Astrocyte (in vitro differentiated cells and primary cell): ENCODE results near the gene CSMD2. TPM values are rescaled to one million over a fixed set of nuclear protein-coding genes. Genes with fewer than 3 reads are reported as not detected.

Experiments
- DNase-seq: peaks from one replicate; pipeline ENCODE4 v3.0.0-alpha.2; 2010; ENCODE audit warnings: low read depth
- FAIRE-seq: peaks from 2 replicates; lab custom pipeline; 2011; peaks lifted over from hg19 to GRCh38; lab: Jason Lieb, UNC
- H2AFZ ChIP-seq: 2 replicates; pipeline ENCODE4 v1.6.0; 2012; ENCODE audit warnings: low read depth, low read length, inconsistent platforms
- H3K27ac ChIP-seq: 2 replicates; pipeline ENCODE4 v1.5.1; 2011; ENCODE audit warnings: low read depth, low read length, inconsistent platforms
- H3K27me3 ChIP-seq: 2 replicates; pipeline ENCODE4 v1.6.0; 2011; ENCODE audit warnings: low read length, inconsistent platforms; ENCODE audit not compliant: insufficient read depth
- H3K36me3 ChIP-seq: 2 replicates; pipeline ENCODE4 v1.5.1; 2011; ENCODE audit warnings: low read length, inconsistent platforms; ENCODE audit not compliant: insufficient read depth
- H3K4me1 ChIP-seq: 2 replicates; pipeline ENCODE4 v1.5.1; 2011; ENCODE audit warnings: low read length, inconsistent platforms; ENCODE audit not compliant: insufficient read depth
- H3K4me2 ChIP-seq: 2 replicates; pipeline ENCODE4 v1.6.0; 2012; ENCODE audit warnings: low read length, inconsistent platforms
- H3K4me3 ChIP-seq: 2 replicates; pipeline ENCODE4 v1.5.1; 2011; ENCODE audit warnings: low read depth, mild to moderate bottlenecking, low read length, inconsistent platforms; ENCODE audit not compliant: insufficient read depth
- H3K79me2 ChIP-seq: 2 replicates; pipeline ENCODE4 v1.6.0; 2012; ENCODE audit warnings: mild to moderate bottlenecking, low read length, inconsistent platforms; ENCODE audit not compliant: insufficient read depth
- H3K9ac ChIP-seq: 2 replicates; pipeline ENCODE4 v1.6.0; 2012; ENCODE audit warnings: mild to moderate bottlenecking, low read length, inconsistent platforms
- H3K9me3 ChIP-seq: 2 replicates; pipeline ENCODE4 v1.5.1; 2012; ENCODE audit warnings: low read depth, mild to moderate bottlenecking, low read length, inconsistent platforms; ENCODE audit not compliant: insufficient read depth
- H4K20me1 ChIP-seq: 2 replicates; pipeline ENCODE4 v1.6.0; 2012; ENCODE audit warnings: low read length, inconsistent platforms; ENCODE audit not compliant: insufficient read depth
- H3K27ac Mint-ChIP-seq: one replicate; pipeline ENCODE4 v1.8.0; 2021; ENCODE audit warnings: mild to moderate bottlenecking, mixed read lengths; ENCODE audit not compliant: unreplicated experiment
- H3K27me3 Mint-ChIP-seq: one replicate; pipeline ENCODE4 v1.8.0; 2021; ENCODE audit warnings: low read depth, mixed read lengths; ENCODE audit not compliant: unreplicated experiment
- H3K36me3 Mint-ChIP-seq: one replicate; pipeline ENCODE4 v1.8.0; 2021; ENCODE audit warnings: low read depth, mixed read lengths; ENCODE audit not compliant: unreplicated experiment
- H3K4me1 Mint-ChIP-seq: one replicate; pipeline ENCODE4 v1.8.0; 2021; ENCODE audit warnings: low read depth, mixed read lengths; ENCODE audit not compliant: unreplicated experiment
- H3K4me3 Mint-ChIP-seq: one replicate; pipeline ENCODE4 v1.8.0; 2021; ENCODE audit warnings: mild to moderate bottlenecking, moderate library complexity, mixed read lengths; ENCODE audit not compliant: unreplicated experiment
- H3K9me3 Mint-ChIP-seq: one replicate; pipeline ENCODE4 v1.8.0; 2021; ENCODE audit warnings: mild to moderate bottlenecking, mixed read lengths; ENCODE audit not compliant: unreplicated experiment
- EZH2 ChIP-seq: IDR thresholded peaks from 2 replicates; pipeline ENCODE4 v1.6.1; 2012; ENCODE audit warnings: mild to moderate bottlenecking, low read length, inconsistent platforms; ENCODE audit not compliant: insufficient read depth
- total RNA-seq: library from RNA; stranded (reverse); gene quantifications from 2 replicates; pipeline ENCODE4 v1.2.1, GENCODE V29; 2021
- TF ChIP-seq, protein P1 (sequence below): IDR thresholded peaks from 2 replicates; pipeline ENCODE4 v1.5.1; 2011; ENCODE audit warnings: low read depth, mild to moderate bottlenecking, inconsistent platforms, low read length, moderate library complexity; ENCODE audit not compliant: insufficient read depth

CSMD2 gene
- total RNA-seq, 1 donor from 2014 or later, result 11.1 TPM

DNA sequence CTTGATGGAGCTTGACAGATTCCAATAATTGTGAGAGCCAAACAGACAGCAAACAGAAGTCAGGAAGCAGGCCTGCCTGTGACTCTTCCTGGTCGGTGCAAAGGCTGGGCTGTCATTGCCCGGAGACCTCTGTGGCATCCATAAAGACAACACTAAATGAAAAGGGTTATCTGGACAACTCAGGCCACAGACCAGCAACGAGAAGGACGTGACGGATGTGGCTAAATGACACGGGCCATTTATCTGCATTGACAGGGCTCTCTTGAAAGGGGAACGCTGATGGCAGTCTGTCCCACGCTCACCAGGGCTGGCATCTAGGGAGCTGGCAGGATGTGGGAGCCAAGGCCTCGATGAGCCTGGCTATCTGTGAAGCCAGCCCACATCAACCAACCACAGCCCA lies 266.1 kb downstream of the CSMD2 start:
- H2AFZ ChIP-seq, result no peak overlapping the region
- H3K9me3 Mint-ChIP-seq, result no peaks in the 10 kb centered on the region
- no peak overlapping the region for H3K4me2 ChIP-seq
- no peak for TF ChIP-seq EZH2
- TF ChIP-seq, protein P1, sequence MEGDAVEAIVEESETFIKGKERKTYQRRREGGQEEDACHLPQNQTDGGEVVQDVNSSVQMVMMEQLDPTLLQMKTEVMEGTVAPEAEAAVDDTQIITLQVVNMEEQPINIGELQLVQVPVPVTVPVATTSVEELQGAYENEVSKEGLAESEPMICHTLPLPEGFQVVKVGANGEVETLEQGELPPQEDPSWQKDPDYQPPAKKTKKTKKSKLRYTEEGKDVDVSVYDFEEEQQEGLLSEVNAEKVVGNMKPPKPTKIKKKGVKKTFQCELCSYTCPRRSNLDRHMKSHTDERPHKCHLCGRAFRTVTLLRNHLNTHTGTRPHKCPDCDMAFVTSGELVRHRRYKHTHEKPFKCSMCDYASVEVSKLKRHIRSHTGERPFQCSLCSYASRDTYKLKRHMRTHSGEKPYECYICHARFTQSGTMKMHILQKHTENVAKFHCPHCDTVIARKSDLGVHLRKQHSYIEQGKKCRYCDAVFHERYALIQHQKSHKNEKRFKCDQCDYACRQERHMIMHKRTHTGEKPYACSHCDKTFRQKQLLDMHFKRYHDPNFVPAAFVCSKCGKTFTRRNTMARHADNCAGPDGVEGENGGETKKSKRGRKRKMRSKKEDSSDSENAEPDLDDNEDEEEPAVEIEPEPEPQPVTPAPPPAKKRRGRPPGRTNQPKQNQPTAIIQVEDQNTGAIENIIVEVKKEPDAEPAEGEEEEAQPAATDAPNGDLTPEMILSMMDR, result no peak
- H3K4me3 ChIP-seq, result no peak overlapping the region
- H3K27ac ChIP-seq, result no peak overlapping the region
- DNase-seq (no peak), FAIRE-seq (no peak)
- no peaks in the 10 kb centered on the region for H3K79me2 ChIP-seq
- H3K27me3 ChIP-seq, result no peaks in the 10 kb centered on the region
- H3K4me3 Mint-ChIP-seq, result no peak overlapping the region
- H3K9ac ChIP-seq, result no peak overlapping the region
- peaks cover 4% of the 10 kb centered on the region for H3K27me3 Mint-ChIP-seq
- peaks cover 13% of the 10 kb centered on the region for H3K4me1 ChIP-seq
- no peak overlapping the region for H3K27ac Mint-ChIP-seq
- H3K36me3 ChIP-seq, result no peaks in the 10 kb centered on the region
- peaks cover 24% of the 10 kb centered on the region for H3K4me1 Mint-ChIP-seq
- peaks cover 6% of the 10 kb centered on the region for H3K36me3 Mint-ChIP-seq
- no peaks in the 10 kb centered on the region for H3K9me3 ChIP-seq
- H4K20me1 ChIP-seq, result peaks cover 9% of the 10 kb centered on the region

DNA sequence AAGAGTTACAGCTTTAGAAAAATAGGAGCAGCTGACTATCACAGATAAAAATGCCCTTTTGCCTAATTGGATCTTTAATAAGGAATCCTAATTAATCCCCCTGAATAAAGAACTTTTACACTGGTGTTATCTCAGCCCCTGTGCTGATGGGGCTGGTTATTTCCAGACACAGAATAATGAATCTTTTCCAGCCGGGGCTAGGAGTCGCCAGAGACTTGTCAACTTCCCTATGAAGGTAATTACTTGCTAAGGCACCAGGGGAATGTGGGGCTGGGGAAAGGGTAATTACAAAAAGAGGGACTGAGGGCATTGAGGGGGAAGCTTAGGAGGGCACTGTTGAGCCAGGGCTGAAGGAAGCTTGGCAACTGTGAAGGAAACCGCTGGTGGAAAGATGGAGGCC lies 266.6 kb downstream of the CSMD2 start:
- no peak overlapping the region for H3K4me3 Mint-ChIP-seq
- peaks cover 26% of the 10 kb centered on the region for H3K4me1 Mint-ChIP-seq
- peaks cover 6% of the 10 kb centered on the region for H3K36me3 Mint-ChIP-seq
- DNase-seq (no peak), FAIRE-seq (no peak)
- H4K20me1 ChIP-seq, result peaks cover 9% of the 10 kb centered on the region
- no peak overlapping the region for H3K4me3 ChIP-seq
- H2AFZ ChIP-seq, result no peak overlapping the region
- no peak overlapping the region for H3K27ac Mint-ChIP-seq
- peaks cover 15% of the 10 kb centered on the region for H3K4me1 ChIP-seq
- H3K36me3 ChIP-seq, result no peaks in the 10 kb centered on the region
- no peaks in the 10 kb centered on the region for H3K27me3 ChIP-seq
- H3K9me3 ChIP-seq, result no peaks in the 10 kb centered on the region
- no peak overlapping the region for H3K27ac ChIP-seq
- H3K4me2 ChIP-seq, result no peak overlapping the region
- peaks cover 4% of the 10 kb centered on the region for H3K27me3 Mint-ChIP-seq
- no peaks in the 10 kb centered on the region for H3K9me3 Mint-ChIP-seq
- TF ChIP-seq, protein P1, result no peak
- TF ChIP-seq EZH2, result no peak
- H3K9ac ChIP-seq, result no peak overlapping the region
- no peaks in the 10 kb centered on the region for H3K79me2 ChIP-seq

DNA sequence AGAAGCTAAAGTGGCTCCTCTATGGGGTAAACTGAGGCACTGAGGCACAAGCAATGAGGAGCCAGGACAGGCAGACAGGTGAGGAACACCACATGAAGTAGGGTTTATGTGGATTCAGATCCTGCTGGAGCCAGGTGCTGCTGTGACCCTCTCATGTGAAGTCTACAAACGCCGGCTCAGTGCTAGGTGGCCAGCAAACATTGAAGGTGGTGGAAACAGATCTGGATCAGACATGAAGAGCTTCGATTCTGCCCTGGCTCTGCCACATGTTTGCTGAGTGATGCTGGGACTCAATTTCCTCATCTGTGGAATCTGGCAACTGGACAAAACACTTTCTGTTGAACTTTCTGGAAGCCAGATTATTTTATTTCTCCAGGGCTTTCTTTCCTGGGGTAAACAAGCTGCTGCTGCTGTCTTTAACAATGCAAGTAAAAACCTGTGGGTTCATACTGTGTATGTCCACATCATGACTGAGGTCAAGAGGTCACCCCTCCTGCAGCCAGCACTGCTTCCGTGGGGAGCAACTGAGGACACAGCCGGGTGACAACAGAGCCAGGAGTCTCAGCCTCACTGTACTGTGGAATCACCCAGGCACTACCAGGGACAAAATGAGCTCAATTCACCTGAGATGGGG lies 267.8 kb downstream of the CSMD2 start:
- no peak for FAIRE-seq
- Mint-ChIP-seq H3K4me1 (peaks cover 22% of the 10 kb centered on the region), H3K9me3 (no peaks in the 10 kb centered on the region), H3K27me3 (peaks cover 4% of the 10 kb centered on the region), H3K27ac (no peak overlapping the region), H3K36me3 (peaks cover 6% of the 10 kb centered on the region), H3K4me3 (no peak overlapping the region)
- H3K4me3 ChIP-seq, result no peak overlapping the region
- H3K4me1 ChIP-seq, result peaks cover 11% of the 10 kb centered on the region
- no peaks in the 10 kb centered on the region for H3K27me3 ChIP-seq
- H3K9ac ChIP-seq, result no peak overlapping the region
- TF ChIP-seq, protein P1, result no peak
- no peak for TF ChIP-seq EZH2
- no peaks in the 10 kb centered on the region for H3K79me2 ChIP-seq
- no peak overlapping the region for H2AFZ ChIP-seq
- no peak overlapping the region for H3K27ac ChIP-seq
- H3K36me3 ChIP-seq, result no peaks in the 10 kb centered on the region
- no peaks in the 10 kb centered on the region for H3K9me3 ChIP-seq
- no peak for DNase-seq
- H3K4me2 ChIP-seq, result no peak overlapping the region
- H4K20me1 ChIP-seq, result peaks cover 9% of the 10 kb centered on the region
